ENCODE data around the gene BAHCC1. TPM values are rescaled to one million over a fixed set of nuclear protein-coding genes. Genes with fewer than 3 reads are reported as not detected.

Gene BAHCC1
- total and polyA plus RNA-seq, 9 of the 15 experiments (the other 6 are each of a cell fraction or from before 2014, with no cell fraction given) = 0.14 to 26.9 (median 5.0) TPM

GRCh38 chr17:81394921-81395599 lies at the start of gene BAHCC1 (continued):
- TF ChIP-seq NFE2L1 (tag; IDR thresholded peaks at IDR 0.05; ENCODE audit: borderline replicate concordance, low read depth) = no peak
- no peak for TF ChIP-seq ZNF239 (CRISPR knock-in tag; IDR thresholded peaks at IDR 0.05)
- TF ChIP-seq PHTF2 (CRISPR knock-in tag; IDR thresholded peaks at IDR 0.05) = no peak
- TF ChIP-seq SPI1 (IDR thresholded peaks at IDR 0.05; ENCODE audit: borderline replicate concordance, low read depth, low read length) = no peak
- TF ChIP-seq BACH1 (tag; IDR thresholded peaks at IDR 0.05) = no peak
- no peak for TF ChIP-seq SRSF7 (optimal IDR thresholded peaks at IDR 0.05; ENCODE audit: low read depth, low read length)
- TF ChIP-seq ZBTB40 (IDR thresholded peaks at IDR 0.05) = 0 out of 2 replicates have a peak, but pooled peaks have one; percentile 15
- no peak for TF ChIP-seq ZBTB40 (CRISPR knock-in tag; IDR thresholded peaks at IDR 0.05)
- 0 out of 2 replicates have a peak, but pooled peaks have one; percentile 30 for TF ChIP-seq ZNF263 (CRISPR knock-in tag; IDR thresholded peaks at IDR 0.05; ENCODE audit: borderline replicate concordance)
- TF ChIP-seq NCOA1 (IDR thresholded peaks at IDR 0.05; ENCODE audit: low read depth) = no peak
- TF ChIP-seq SMARCC2 (IDR thresholded peaks at IDR 0.05; ENCODE audit: low read depth) = no peak
- no peak for TF ChIP-seq TCF15 (CRISPR knock-in tag; IDR thresholded peaks at IDR 0.05)
- TF ChIP-seq RAD21 (CRISPR knock-in tag; conservative IDR thresholded peaks at IDR 0.05 in 1 of 2, IDR thresholded peaks at IDR 0.05 in 1 of 2) = no peak
- TF ChIP-seq MTF1 (CRISPR knock-in tag; IDR thresholded peaks at IDR 0.05; ENCODE audit: borderline replicate concordance) = no peak
- TF ChIP-seq DACH1 (IDR thresholded peaks at IDR 0.05; ENCODE audit: partially characterized antibody) = no peak
- no peak for TF ChIP-seq ZC3H11A (IDR thresholded peaks at IDR 0.05; ENCODE audit: low read depth, low read length)
- no peak for TF ChIP-seq MIER1 (IDR thresholded peaks at IDR 0.05; ENCODE audit: low read depth)
- no peak for TF ChIP-seq FUS (optimal IDR thresholded peaks at IDR 0.05; ENCODE audit: low read depth, low read length)
- TF ChIP-seq EGR1 (conservative IDR thresholded peaks at IDR 0.05) = no peak
- TF ChIP-seq PTRF (tag; IDR thresholded peaks at IDR 0.05) = no peak
- TF ChIP-seq BRF1 (IDR thresholded peaks at IDR 0.05; ENCODE audit: borderline replicate concordance, extremely low read depth, insufficient read length) = no peak
